Measurements from ENCODE around the gene TRMT11. TPM values are rescaled to one million over a fixed set of nuclear protein-coding genes. Genes with fewer than 3 reads are reported as not detected.
"Not testable (repeated sequence)": the region's sequence is repeated elsewhere in the genome, so short reads cannot be mapped to it uniquely, and the experiment has no call there.

Gene TRMT11
- total and polyA plus RNA-seq, 4 donors, result 13.9 to 34.3 (median 26.7) TPM

GRCh38 chr6:126052485-126052884 is 66.1 kb downstream of the TRMT11 start:
- intact Hi-C loops (cut with DNase I), result no loop called here
- no peak overlapping the region for H3K27ac ChIP-seq (ENCODE audit: low read depth in 1 of 2, low read length in 2 of 2)
- no peaks in the 10 kb centered on the region for H3K4me1 ChIP-seq (ENCODE audit: control insufficient read depth in 1 of 2, insufficient read depth in 2 of 2, low read length in 2 of 2)
- DNase-seq (no peak), ATAC-seq (ENCODE audit: low FRiP score) (no peak)
- H3K9me3 ChIP-seq (ENCODE audit: control insufficient read depth, low read length), result no peaks in the 10 kb centered on the region
- peaks cover 4 to 10% of the 10 kb centered on the region in 2 donors for H3K36me3 ChIP-seq (ENCODE audit: control insufficient read depth in 1 of 2, insufficient read depth in 2 of 2, low read length in 1 of 2)
- H3K4me3 ChIP-seq (ENCODE audit: low read length in 2 of 2), result no peak overlapping the region
- 36 to 48% methylated on average over 1 of the region's 1 CpG for WGBS, 2 donors
- no peaks in the 10 kb centered on the region for H3K27me3 ChIP-seq (ENCODE audit: control insufficient read depth in 1 of 2, insufficient read depth in 2 of 2, low read length in 1 of 2)

GRCh38 chr6:126054258-126054702 is 67.9 kb downstream of the TRMT11 start:
- 61 to 66% methylated on average over 4 of the region's 4 CpGs for WGBS, 2 donors
- no peak overlapping the region for H3K4me3 ChIP-seq (ENCODE audit: low read length in 2 of 2)
- ATAC-seq (ENCODE audit: low FRiP score) (peak; percentile 29), DNase-seq (no peak)
- intact Hi-C loops (cut with DNase I), result no loop called here
- H3K27me3 ChIP-seq (ENCODE audit: control insufficient read depth in 1 of 2, insufficient read depth in 2 of 2, low read length in 1 of 2), result no peaks in the 10 kb centered on the region
- H3K36me3 ChIP-seq (ENCODE audit: control insufficient read depth in 1 of 2, insufficient read depth in 2 of 2, low read length in 1 of 2), result peaks cover 0 to 7% of the 10 kb centered on the region in 2 donors
- no peaks in the 10 kb centered on the region for H3K9me3 ChIP-seq (ENCODE audit: control insufficient read depth, low read length)
- no peaks in the 10 kb centered on the region for H3K4me1 ChIP-seq (ENCODE audit: control insufficient read depth in 1 of 2, insufficient read depth in 2 of 2, low read length in 2 of 2)
- no peak overlapping the region for H3K27ac ChIP-seq (ENCODE audit: low read depth in 1 of 2, low read length in 2 of 2)

- Histone ChIP-seq H3K27me3 (ENCODE audit: control insufficient read depth in 1 of 2, insufficient read depth in 2 of 2, low read length in 1 of 2) (no peaks in the 10 kb centered on the region), H3K4me1 (ENCODE audit: control insufficient read depth in 1 of 2, insufficient read depth in 2 of 2, low read length in 2 of 2) (no peaks in the 10 kb centered on the region), H3K27ac (ENCODE audit: low read depth in 1 of 2, low read length in 2 of 2) (no peak overlapping the region), H3K36me3 (ENCODE audit: control insufficient read depth in 1 of 2, insufficient read depth in 2 of 2, low read length in 1 of 2) (peaks cover 0 to 7% of the 10 kb centered on the region in 2 donors), H3K4me3 (ENCODE audit: low read length in 2 of 2) (no peak overlapping the region), H3K9me3 (ENCODE audit: control insufficient read depth, low read length) (no peaks in the 10 kb centered on the region)
- no peak for DNase-seq
- intact Hi-C loops (cut with DNase I), result no loop called here
- WGBS, 2 donors, result 86 to 88% methylated on average over 4 of the region's 4 CpGs
- ATAC-seq (ENCODE audit: low FRiP score), result no peak
These were observed 68.5 kb downstream of the TRMT11 start for GRCh38 chr6:126054802-126055201.

GRCh38 chr6:126055449-126055848 is 69.1 kb downstream of the TRMT11 start:
- DNase-seq (no peak), ATAC-seq (ENCODE audit: low FRiP score) (no peak)
- peaks cover 0 to 8% of the 10 kb centered on the region in 2 donors for H3K36me3 ChIP-seq (ENCODE audit: control insufficient read depth in 1 of 2, insufficient read depth in 2 of 2, low read length in 1 of 2)
- no peak overlapping the region for H3K4me3 ChIP-seq (ENCODE audit: low read length in 2 of 2)
- 92 to 94% methylated on average over 4 of the region's 4 CpGs for WGBS, 2 donors
- no peaks in the 10 kb centered on the region for H3K27me3 ChIP-seq (ENCODE audit: control insufficient read depth in 1 of 2, insufficient read depth in 2 of 2, low read length in 1 of 2)
- no peak overlapping the region for H3K27ac ChIP-seq (ENCODE audit: low read depth in 1 of 2, low read length in 2 of 2)
- no peaks in the 10 kb centered on the region for H3K4me1 ChIP-seq (ENCODE audit: control insufficient read depth in 1 of 2, insufficient read depth in 2 of 2, low read length in 2 of 2)
- no peaks in the 10 kb centered on the region for H3K9me3 ChIP-seq (ENCODE audit: control insufficient read depth, low read length)
- intact Hi-C loops (cut with DNase I), result no loop called here

GRCh38 chr6:126056355-126057004 is 70.1 kb downstream of the TRMT11 start:
- WGBS, 2 donors, result 84 to 86% methylated on average over 5 of the region's 5 CpGs
- no peak for ATAC-seq (ENCODE audit: low FRiP score)
- no peaks in the 10 kb centered on the region for H3K27me3 ChIP-seq (ENCODE audit: control insufficient read depth in 1 of 2, insufficient read depth in 2 of 2, low read length in 1 of 2)
- peaks cover 0 to 8% of the 10 kb centered on the region in 2 donors for H3K36me3 ChIP-seq (ENCODE audit: control insufficient read depth in 1 of 2, insufficient read depth in 2 of 2, low read length in 1 of 2)
- no peak for DNase-seq
- no peaks in the 10 kb centered on the region for H3K4me1 ChIP-seq (ENCODE audit: control insufficient read depth in 1 of 2, insufficient read depth in 2 of 2, low read length in 2 of 2)
- H3K9me3 ChIP-seq (ENCODE audit: control insufficient read depth, low read length), result no peaks in the 10 kb centered on the region
- H3K4me3 ChIP-seq (ENCODE audit: low read length in 2 of 2), result no peak overlapping the region
- no peak overlapping the region for H3K27ac ChIP-seq (ENCODE audit: low read depth in 1 of 2, low read length in 2 of 2)
- intact Hi-C loops (cut with DNase I), result no loop called here

GRCh38 chr6:126058085-126058484 is 71.7 kb downstream of the TRMT11 start:
- H3K36me3 ChIP-seq (ENCODE audit: control insufficient read depth in 1 of 2, insufficient read depth in 2 of 2, low read length in 1 of 2); H3K27me3 ChIP-seq (ENCODE audit: control insufficient read depth in 1 of 2, insufficient read depth in 2 of 2, low read length in 1 of 2); H3K9me3 ChIP-seq (ENCODE audit: control insufficient read depth, low read length); DNase-seq; ATAC-seq (ENCODE audit: low FRiP score); intact Hi-C loops (cut with DNase I); H3K27ac ChIP-seq (ENCODE audit: low read depth in 1 of 2, low read length in 2 of 2); H3K4me1 ChIP-seq (ENCODE audit: control insufficient read depth in 1 of 2, insufficient read depth in 2 of 2, low read length in 2 of 2); H3K4me3 ChIP-seq (ENCODE audit: low read length in 2 of 2): not testable (repeated sequence)
- 96 to 97% methylated on average over 2 to 3 of the region's 3 CpGs for WGBS, 2 donors

GRCh38 chr6:126060400-126060799 is 74.1 kb downstream of the TRMT11 start:
- intact Hi-C loops (cut with DNase I), result no loop called here

GRCh38 chr6:126063512-126064146 is 77.3 kb downstream of the TRMT11 start:
- intact Hi-C loops (cut with DNase I), result no loop called here
- no peaks in the 10 kb centered on the region for H3K4me1 ChIP-seq (ENCODE audit: control insufficient read depth in 1 of 2, insufficient read depth in 2 of 2, low read length in 2 of 2)
- ATAC-seq (ENCODE audit: low FRiP score) (no peak), DNase-seq (no peak)
- H3K36me3 ChIP-seq (ENCODE audit: control insufficient read depth in 1 of 2, insufficient read depth in 2 of 2, low read length in 1 of 2), result peaks cover 0 to 5% of the 10 kb centered on the region in 2 donors
- 77 to 82% methylated on average over 6 of the region's 6 CpGs for WGBS, 2 donors
- H3K9me3 ChIP-seq (ENCODE audit: control insufficient read depth, low read length), result no peaks in the 10 kb centered on the region
- H3K27ac ChIP-seq (ENCODE audit: low read depth in 1 of 2, low read length in 2 of 2), result no peak overlapping the region
- H3K27me3 ChIP-seq (ENCODE audit: control insufficient read depth in 1 of 2, insufficient read depth in 2 of 2, low read length in 1 of 2), result no peaks in the 10 kb centered on the region
- H3K4me3 ChIP-seq (ENCODE audit: low read length in 2 of 2), result no peak overlapping the region

More at GRCh38 chr6:126060400-126060799, 74.1 kb downstream of the TRMT11 start:
- Histone ChIP-seq H3K4me3 (ENCODE audit: low read length in 2 of 2) (no peak overlapping the region), H3K9me3 (ENCODE audit: control insufficient read depth, low read length) (no peaks in the 10 kb centered on the region), H3K4me1 (ENCODE audit: control insufficient read depth in 1 of 2, insufficient read depth in 2 of 2, low read length in 2 of 2) (no peaks in the 10 kb centered on the region), H3K27ac (ENCODE audit: low read depth in 1 of 2, low read length in 2 of 2) (no peak overlapping the region), H3K36me3 (ENCODE audit: control insufficient read depth in 1 of 2, insufficient read depth in 2 of 2, low read length in 1 of 2) (peaks cover 0 to 5% of the 10 kb centered on the region in 2 donors), H3K27me3 (ENCODE audit: control insufficient read depth in 1 of 2, insufficient read depth in 2 of 2, low read length in 1 of 2) (no peaks in the 10 kb centered on the region)
- WGBS, 2 donors, result 56 to 61% methylated on average over 5 of the region's 5 CpGs
- ATAC-seq (ENCODE audit: low FRiP score) (no peak), DNase-seq (no peak)

- no peaks in the 10 kb centered on the region for H3K27me3 ChIP-seq (ENCODE audit: control insufficient read depth in 1 of 2, insufficient read depth in 2 of 2, low read length in 1 of 2)
- H3K27ac ChIP-seq (ENCODE audit: low read depth in 1 of 2, low read length in 2 of 2), result no peak overlapping the region
- ATAC-seq (ENCODE audit: low FRiP score), result no peak
- no peak for DNase-seq
- H3K36me3 ChIP-seq (ENCODE audit: control insufficient read depth in 1 of 2, insufficient read depth in 2 of 2, low read length in 1 of 2), result peaks cover 0 to 5% of the 10 kb centered on the region in 2 donors
- WGBS, 2 donors, result 48 to 57% methylated on average over 4 of the region's 4 CpGs
- H3K4me3 ChIP-seq (ENCODE audit: low read length in 2 of 2), result no peak overlapping the region
- intact Hi-C loops (cut with DNase I), result no loop called here
- H3K4me1 ChIP-seq (ENCODE audit: control insufficient read depth in 1 of 2, insufficient read depth in 2 of 2, low read length in 2 of 2), result no peaks in the 10 kb centered on the region
- H3K9me3 ChIP-seq (ENCODE audit: control insufficient read depth, low read length), result no peaks in the 10 kb centered on the region
These were observed 78.0 kb downstream of the TRMT11 start for GRCh38 chr6:126064257-126064747.

Data from aorta (tissue), 5 donors.